GM12892 (cell line): ENCODE data around the gene DCDC1.

Experiments
- POLR2A ChIP-seq: IDR thresholded peaks from 2 replicates; pipeline ENCODE4 v1.6.1; 2011; ENCODE audit warnings: low read depth, low read length, control low read depth
- POLR2AphosphoS5 ChIP-seq: IDR thresholded peaks from 2 replicates; pipeline ENCODE4 v1.6.1; 2011; ENCODE audit warnings: low read depth, low read length, control low read depth
- TAF1 ChIP-seq: IDR thresholded peaks from 2 replicates; pipeline ENCODE4 v1.6.1; 2011; ENCODE audit warnings: low read depth, mild to moderate bottlenecking, control low read depth, low read length, borderline replicate concordance

- TF ChIP-seq POLR2A (no peak), POLR2AphosphoS5 (no peak), TAF1 (no peak)
Observed at GRCh38 chr11:30949838-30950237, 419.7 kb downstream of the DCDC1 start.
